ENCODE measurements around the gene GPR3.

GPR3 gene

GRCh38 chr1:27394282-27394658 is 1.8 kb downstream of the GPR3 start:
- TF ChIP-seq CTCF (IDR thresholded peaks at IDR 0.05; ENCODE audit: borderline replicate concordance, extremely low read depth, low read length, poor library complexity, severe bottlenecking): no peak
- no peak for TF ChIP-seq EZH2 (IDR thresholded peaks at IDR 0.05; ENCODE audit: borderline replicate concordance, low read depth, low read length, severe bottlenecking)
- H3K9me3 ChIP-seq (ENCODE audit: insufficient read depth, low read length, severe bottlenecking): no peaks in the 10 kb centered on the region
- H2AFZ ChIP-seq (ENCODE audit: low read depth, low read length): no peak overlapping the region
- ATAC-seq (ENCODE audit: insufficient read depth, low read depth): no peak
- H3K4me1 ChIP-seq (ENCODE audit: insufficient read depth, low read length): peaks cover 5% of the 10 kb centered on the region; the same call in 1 of the 2 replicates
- H4K20me1 ChIP-seq (ENCODE audit: insufficient read depth, low read length): no peaks in the 10 kb centered on the region
- no peak overlapping the region for H3K4me2 ChIP-seq (ENCODE audit: insufficient read depth, low read length)
- no peaks in the 10 kb centered on the region for H3K79me2 ChIP-seq (ENCODE audit: insufficient read depth, low read length)
- no peak overlapping the region for H3K9ac ChIP-seq (ENCODE audit: low read depth, low read length)
- no peak overlapping the region for H3K27ac ChIP-seq (ENCODE audit: low read length)
- no peaks in the 10 kb centered on the region for H3K27me3 ChIP-seq (ENCODE audit: insufficient read depth, low read length, poor library complexity)
- no peak for DNase-seq
- H3K4me3 ChIP-seq (ENCODE audit: low read depth in 1 of 2, low read length in 2 of 2): no peak overlapping the region
- H3K36me3 ChIP-seq (ENCODE audit: insufficient read depth, low read length): no peaks in the 10 kb centered on the region

- Histone ChIP-seq H3K36me3 (ENCODE audit: insufficient read depth, low read length) (no peaks in the 10 kb centered on the region), H4K20me1 (ENCODE audit: insufficient read depth, low read length) (no peaks in the 10 kb centered on the region), H3K27me3 (ENCODE audit: insufficient read depth, low read length, poor library complexity) (no peaks in the 10 kb centered on the region), H3K9ac (ENCODE audit: low read depth, low read length) (no peak overlapping the region), H2AFZ (ENCODE audit: low read depth, low read length) (no peak overlapping the region), H3K4me2 (ENCODE audit: insufficient read depth, low read length) (no peak overlapping the region), H3K4me3 (ENCODE audit: low read depth in 1 of 2, low read length in 2 of 2) (no peak overlapping the region), H3K79me2 (ENCODE audit: insufficient read depth, low read length) (no peaks in the 10 kb centered on the region), H3K4me1 (ENCODE audit: insufficient read depth, low read length) (peaks cover 5% of the 10 kb centered on the region; the same call in 1 of the 2 replicates), H3K9me3 (ENCODE audit: insufficient read depth, low read length, severe bottlenecking) (no peaks in the 10 kb centered on the region), H3K27ac (ENCODE audit: low read length) (no peak overlapping the region)
- DNase-seq (no peak), ATAC-seq (ENCODE audit: insufficient read depth, low read depth) (no peak)
- TF ChIP-seq EZH2 (IDR thresholded peaks at IDR 0.05; ENCODE audit: borderline replicate concordance, low read depth, low read length, severe bottlenecking) (no peak), CTCF (IDR thresholded peaks at IDR 0.05; ENCODE audit: borderline replicate concordance, extremely low read depth, low read length, poor library complexity, severe bottlenecking) (no peak)
Observed at GRCh38 chr1:27394925-27395324, 2.5 kb downstream of the GPR3 start.

- Histone ChIP-seq H3K4me3 (ENCODE audit: low read depth in 1 of 2, low read length in 2 of 2) (no peak overlapping the region), H3K4me2 (ENCODE audit: insufficient read depth, low read length) (no peak overlapping the region), H3K27ac (ENCODE audit: low read length) (no peak overlapping the region), H3K9ac (ENCODE audit: low read depth, low read length) (peak overlapping the region; percentile 15; the same call in 1 of the 2 replicates), H3K36me3 (ENCODE audit: insufficient read depth, low read length) (no peaks in the 10 kb centered on the region), H2AFZ (ENCODE audit: low read depth, low read length) (peak overlapping the region; percentile 67), H4K20me1 (ENCODE audit: insufficient read depth, low read length) (no peaks in the 10 kb centered on the region), H3K9me3 (ENCODE audit: insufficient read depth, low read length, severe bottlenecking) (no peaks in the 10 kb centered on the region), H3K4me1 (ENCODE audit: insufficient read depth, low read length) (peaks cover 5% of the 10 kb centered on the region; the same call in 1 of the 2 replicates), H3K27me3 (ENCODE audit: insufficient read depth, low read length, poor library complexity) (no peaks in the 10 kb centered on the region), H3K79me2 (ENCODE audit: insufficient read depth, low read length) (no peaks in the 10 kb centered on the region)
- DNase-seq (peak; percentile 79), ATAC-seq (ENCODE audit: insufficient read depth, low read depth) (peak; percentile 81)
- TF ChIP-seq CTCF (IDR thresholded peaks at IDR 0.05; ENCODE audit: borderline replicate concordance, extremely low read depth, low read length, poor library complexity, severe bottlenecking) (peak; percentile 94), EZH2 (IDR thresholded peaks at IDR 0.05; ENCODE audit: borderline replicate concordance, low read depth, low read length, severe bottlenecking) (no peak)
Observed at GRCh38 chr1:27395441-27396195, 3.2 kb downstream of the GPR3 start.
